ENCODE results near the gene CCR6.

CCR6 gene

GRCh38 chr6:167102318-167102717, 20.6 kb upstream of the CCR6 start:
- Histone ChIP-seq H3K4me1 (ENCODE audit: insufficient read depth, low read length) (peaks cover 7% of the 10 kb centered on the region), H3K27me3 (ENCODE audit: insufficient read depth, low read length) (no peaks in the 10 kb centered on the region), H3K36me3 (ENCODE audit: insufficient read depth, low read depth, low read length) (no peaks in the 10 kb centered on the region), H3K9me3 (ENCODE audit: insufficient read depth, low read depth, low read length) (no peaks in the 10 kb centered on the region), H3K4me3 (ENCODE audit: low read length) (no peak overlapping the region), H3K27ac (ENCODE audit: low read length) (no peak overlapping the region), H3K9ac (ENCODE audit: low read depth, low read length) (no peak overlapping the region)

GRCh38 chr6:167103041-167103891, 19.6 kb upstream of the CCR6 start:
- peaks cover 7% of the 10 kb centered on the region for H3K4me1 ChIP-seq (ENCODE audit: insufficient read depth, low read length)
- H3K27ac ChIP-seq (ENCODE audit: low read length), result no peak overlapping the region
- H3K36me3 ChIP-seq (ENCODE audit: insufficient read depth, low read depth, low read length), result no peaks in the 10 kb centered on the region
- no peak overlapping the region for H3K9ac ChIP-seq (ENCODE audit: low read depth, low read length)
- no peak overlapping the region for H3K4me3 ChIP-seq (ENCODE audit: low read length)
- no peaks in the 10 kb centered on the region for H3K27me3 ChIP-seq (ENCODE audit: insufficient read depth, low read length)
- H3K9me3 ChIP-seq (ENCODE audit: insufficient read depth, low read depth, low read length), result no peaks in the 10 kb centered on the region

- no peaks in the 10 kb centered on the region for H3K4me1 ChIP-seq (ENCODE audit: insufficient read depth, low read length)
- H3K27me3 ChIP-seq (ENCODE audit: insufficient read depth, low read length), result no peaks in the 10 kb centered on the region
- H3K4me3 ChIP-seq (ENCODE audit: low read length), result no peak overlapping the region
- no peaks in the 10 kb centered on the region for H3K9me3 ChIP-seq (ENCODE audit: insufficient read depth, low read depth, low read length)
- H3K9ac ChIP-seq (ENCODE audit: low read depth, low read length), result no peak overlapping the region
- no peaks in the 10 kb centered on the region for H3K36me3 ChIP-seq (ENCODE audit: insufficient read depth, low read depth, low read length)
- no peak overlapping the region for H3K27ac ChIP-seq (ENCODE audit: low read length)
These were observed 18.5 kb upstream of the CCR6 start for GRCh38 chr6:167104388-167104787.

GRCh38 chr6:167105060-167105459, 17.8 kb upstream of the CCR6 start:
- Histone ChIP-seq H3K27me3 (ENCODE audit: insufficient read depth, low read length) (no peaks in the 10 kb centered on the region), H3K9ac (ENCODE audit: low read depth, low read length) (no peak overlapping the region), H3K9me3 (ENCODE audit: insufficient read depth, low read depth, low read length) (no peaks in the 10 kb centered on the region), H3K4me1 (ENCODE audit: insufficient read depth, low read length) (no peaks in the 10 kb centered on the region), H3K36me3 (ENCODE audit: insufficient read depth, low read depth, low read length) (no peaks in the 10 kb centered on the region), H3K4me3 (ENCODE audit: low read length) (no peak overlapping the region), H3K27ac (ENCODE audit: low read length) (no peak overlapping the region)

GRCh38 chr6:167106406-167106805, 16.5 kb upstream of the CCR6 start:
- Histone ChIP-seq H3K27me3 (ENCODE audit: insufficient read depth, low read length) (no peaks in the 10 kb centered on the region), H3K27ac (ENCODE audit: low read length) (no peak overlapping the region), H3K4me3 (ENCODE audit: low read length) (no peak overlapping the region), H3K4me1 (ENCODE audit: insufficient read depth, low read length) (no peaks in the 10 kb centered on the region), H3K9ac (ENCODE audit: low read depth, low read length) (no peak overlapping the region), H3K36me3 (ENCODE audit: insufficient read depth, low read depth, low read length) (no peaks in the 10 kb centered on the region), H3K9me3 (ENCODE audit: insufficient read depth, low read depth, low read length) (no peaks in the 10 kb centered on the region)

GRCh38 chr6:167107787-167108186, 15.1 kb upstream of the CCR6 start:
- Histone ChIP-seq H3K4me1 (ENCODE audit: insufficient read depth, low read length) (no peaks in the 10 kb centered on the region), H3K27ac (ENCODE audit: low read length) (no peak overlapping the region), H3K9me3 (ENCODE audit: insufficient read depth, low read depth, low read length) (no peaks in the 10 kb centered on the region), H3K27me3 (ENCODE audit: insufficient read depth, low read length) (no peaks in the 10 kb centered on the region), H3K4me3 (ENCODE audit: low read length) (no peak overlapping the region), H3K36me3 (ENCODE audit: insufficient read depth, low read depth, low read length) (no peaks in the 10 kb centered on the region), H3K9ac (ENCODE audit: low read depth, low read length) (no peak overlapping the region)

- no peaks in the 10 kb centered on the region for H3K4me1 ChIP-seq (ENCODE audit: insufficient read depth, low read length)
- no peaks in the 10 kb centered on the region for H3K36me3 ChIP-seq (ENCODE audit: insufficient read depth, low read depth, low read length)
- no peaks in the 10 kb centered on the region for H3K27me3 ChIP-seq (ENCODE audit: insufficient read depth, low read length)
- H3K9me3 ChIP-seq (ENCODE audit: insufficient read depth, low read depth, low read length), result no peaks in the 10 kb centered on the region
- H3K9ac ChIP-seq (ENCODE audit: low read depth, low read length), result no peak overlapping the region
- H3K27ac ChIP-seq (ENCODE audit: low read length), result no peak overlapping the region
- no peak overlapping the region for H3K4me3 ChIP-seq (ENCODE audit: low read length)
These were observed 14.6 kb upstream of the CCR6 start for GRCh38 chr6:167108278-167108677.

GRCh38 chr6:167109651-167110050, 13.2 kb upstream of the CCR6 start:
- Histone ChIP-seq H3K27ac (ENCODE audit: low read length) (no peak overlapping the region), H3K9ac (ENCODE audit: low read depth, low read length) (no peak overlapping the region), H3K27me3 (ENCODE audit: insufficient read depth, low read length) (no peaks in the 10 kb centered on the region), H3K4me1 (ENCODE audit: insufficient read depth, low read length) (no peaks in the 10 kb centered on the region), H3K9me3 (ENCODE audit: insufficient read depth, low read depth, low read length) (no peaks in the 10 kb centered on the region), H3K4me3 (ENCODE audit: low read length) (no peak overlapping the region), H3K36me3 (ENCODE audit: insufficient read depth, low read depth, low read length) (no peaks in the 10 kb centered on the region)

- Histone ChIP-seq H3K4me1 (ENCODE audit: insufficient read depth, low read length) (no peaks in the 10 kb centered on the region), H3K27me3 (ENCODE audit: insufficient read depth, low read length) (no peaks in the 10 kb centered on the region), H3K4me3 (ENCODE audit: low read length) (no peak overlapping the region), H3K9me3 (ENCODE audit: insufficient read depth, low read depth, low read length) (no peaks in the 10 kb centered on the region), H3K27ac (ENCODE audit: low read length) (no peak overlapping the region), H3K9ac (ENCODE audit: low read depth, low read length) (no peak overlapping the region), H3K36me3 (ENCODE audit: insufficient read depth, low read depth, low read length) (no peaks in the 10 kb centered on the region)
These were observed 11.3 kb upstream of the CCR6 start for GRCh38 chr6:167111597-167111996.

GRCh38 chr6:167112421-167112820, 10.5 kb upstream of the CCR6 start:
- no peaks in the 10 kb centered on the region for H3K27me3 ChIP-seq (ENCODE audit: insufficient read depth, low read length)
- no peaks in the 10 kb centered on the region for H3K36me3 ChIP-seq (ENCODE audit: insufficient read depth, low read depth, low read length)
- no peak overlapping the region for H3K27ac ChIP-seq (ENCODE audit: low read length)
- no peak overlapping the region for H3K9ac ChIP-seq (ENCODE audit: low read depth, low read length)
- H3K4me3 ChIP-seq (ENCODE audit: low read length), result no peak overlapping the region
- H3K9me3 ChIP-seq (ENCODE audit: insufficient read depth, low read depth, low read length), result no peaks in the 10 kb centered on the region
- no peaks in the 10 kb centered on the region for H3K4me1 ChIP-seq (ENCODE audit: insufficient read depth, low read length)

- H3K9ac ChIP-seq (ENCODE audit: low read depth, low read length), result no peak overlapping the region
- H3K27me3 ChIP-seq (ENCODE audit: insufficient read depth, low read length), result no peaks in the 10 kb centered on the region
- H3K4me3 ChIP-seq (ENCODE audit: low read length), result no peak overlapping the region
- H3K36me3 ChIP-seq (ENCODE audit: insufficient read depth, low read depth, low read length), result no peaks in the 10 kb centered on the region
- H3K27ac ChIP-seq (ENCODE audit: low read length), result no peak overlapping the region
- no peaks in the 10 kb centered on the region for H3K9me3 ChIP-seq (ENCODE audit: insufficient read depth, low read depth, low read length)
- H3K4me1 ChIP-seq (ENCODE audit: insufficient read depth, low read length), result no peaks in the 10 kb centered on the region
These were observed 9.7 kb upstream of the CCR6 start for GRCh38 chr6:167113047-167113754.
